SJCRH30 (cell line): ENCODE data around the gene MICALL2. TPM values are rescaled to one million over a fixed set of nuclear protein-coding genes. Genes with fewer than 3 reads are reported as not detected.

ENCODE experiments used
- DNase-seq, 2 experiments: peaks; one replicate each; pipeline ENCODE4 v3.0.0-alpha.2; 2015 to 2020
- H3K27ac ChIP-seq: fragments of 250-450 bp; sonication (Bioruptor Pico); 2 replicates; pipeline ENCODE4 v1.5.1; 2020; ENCODE audit warnings: mild to moderate bottlenecking, moderate library complexity
- H3K27me3 ChIP-seq: fragments of 250-450 bp; sonication (Bioruptor Pico); 2 replicates; pipeline ENCODE4 v1.5.1; 2020; ENCODE audit warnings: mild to moderate bottlenecking, moderate library complexity
- H3K36me3 ChIP-seq: fragments of 250-450 bp; sonication (Bioruptor Pico); 2 replicates; pipeline ENCODE4 v1.5.1; 2020; ENCODE audit warnings: mild to moderate bottlenecking, moderate library complexity
- H3K4me1 ChIP-seq: fragments of 250-450 bp; sonication (Bioruptor Pico); 2 replicates; pipeline ENCODE4 v1.5.1; 2020; ENCODE audit warnings: mild to moderate bottlenecking, moderate library complexity
- H3K4me3 ChIP-seq: fragments of 250-450 bp; sonication (Bioruptor Pico); 2 replicates; pipeline ENCODE4 v1.5.1; 2020; ENCODE audit warnings: mild to moderate bottlenecking, moderate library complexity
- H3K9me3 ChIP-seq: fragments of 250-450 bp; sonication (Bioruptor Pico); replicated peaks from 2 replicates; pipeline ENCODE4 v1.5.1; 2020; ENCODE audit warnings: mild to moderate bottlenecking, moderate library complexity
- total RNA-seq: library from RNA; depleted of rRNA; stranded (reverse); fragments of >200 nt; shearing (Covaris generic); gene quantifications from 2 replicates; pipeline ENCODE4 v1.2.3, GENCODE V29; 2014

The MICALL2 gene
- total RNA-seq, 1 experiment from 2014 or later: 1.3 TPM

DNA sequence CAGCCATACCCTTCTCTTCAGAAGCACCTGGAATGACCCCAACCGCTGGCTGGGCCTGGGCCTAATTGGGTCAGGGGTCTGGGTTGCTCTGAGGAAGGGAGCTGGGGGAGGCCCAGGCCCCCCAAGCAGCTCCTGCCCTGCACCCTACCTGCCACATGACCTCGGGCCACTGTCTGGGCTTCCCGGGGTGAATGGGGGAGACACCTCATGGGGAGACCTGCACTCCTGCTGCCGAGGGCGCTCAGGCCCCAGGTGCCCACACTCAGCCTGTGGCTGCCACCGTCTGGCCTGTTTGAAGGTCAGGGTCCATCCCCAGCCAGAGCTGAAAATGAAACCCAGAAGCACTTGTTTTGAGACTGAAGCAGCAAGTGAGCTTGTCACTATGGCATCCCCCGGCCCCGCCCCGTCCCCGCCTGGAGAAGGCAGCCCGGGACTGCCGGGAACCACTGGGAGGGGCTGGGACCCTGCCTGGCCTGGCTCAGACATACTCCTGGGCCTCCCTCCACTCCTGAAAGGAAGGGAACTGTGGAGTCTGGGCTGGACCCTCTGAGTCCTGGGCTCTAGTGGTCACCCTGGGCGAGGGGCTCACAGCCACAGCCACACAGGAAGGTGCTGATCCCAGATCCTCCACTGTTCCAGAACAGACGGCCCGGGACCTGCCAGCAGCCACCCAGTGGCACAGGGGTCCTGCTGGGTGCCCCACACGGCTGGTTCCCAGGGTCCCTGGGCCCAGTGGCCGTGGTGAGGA is 7.4 kb upstream of the MICALL2 start:
- Histone ChIP-seq H3K4me3 (no peak overlapping the region), H3K4me1 (no peaks in the 10 kb centered on the region), H3K27ac (no peak overlapping the region), H3K36me3 (no peaks in the 10 kb centered on the region), H3K9me3 (no peaks in the 10 kb centered on the region), H3K27me3 (no peaks in the 10 kb centered on the region)
- peak; percentile 29 for DNase-seq

GRCh38 chr7:1464694-1465093 is 5.4 kb upstream of the MICALL2 start:
- no peak for DNase-seq
- H3K4me1 ChIP-seq: no peaks in the 10 kb centered on the region
- H3K36me3 ChIP-seq: no peaks in the 10 kb centered on the region
- H3K4me3 ChIP-seq: no peak overlapping the region
- H3K27me3 ChIP-seq: no peaks in the 10 kb centered on the region
- no peak overlapping the region for H3K27ac ChIP-seq
- H3K9me3 ChIP-seq: no peaks in the 10 kb centered on the region

- Histone ChIP-seq H3K36me3 (no peaks in the 10 kb centered on the region), H3K9me3 (no peaks in the 10 kb centered on the region), H3K4me1 (no peaks in the 10 kb centered on the region), H3K27ac (no peak overlapping the region), H3K27me3 (no peaks in the 10 kb centered on the region), H3K4me3 (no peak overlapping the region)
- no peak for DNase-seq
These were observed 4.5 kb upstream of the MICALL2 start for GRCh38 chr7:1463676-1464223.

- Histone ChIP-seq H3K36me3 (no peaks in the 10 kb centered on the region), H3K4me3 (no peak overlapping the region), H3K27ac (no peak overlapping the region), H3K9me3 (no peaks in the 10 kb centered on the region), H3K4me1 (no peaks in the 10 kb centered on the region), H3K27me3 (no peaks in the 10 kb centered on the region)
- DNase-seq: no peak
These were observed 2.5 kb upstream of the MICALL2 start for GRCh38 chr7:1461646-1462375.

DNA sequence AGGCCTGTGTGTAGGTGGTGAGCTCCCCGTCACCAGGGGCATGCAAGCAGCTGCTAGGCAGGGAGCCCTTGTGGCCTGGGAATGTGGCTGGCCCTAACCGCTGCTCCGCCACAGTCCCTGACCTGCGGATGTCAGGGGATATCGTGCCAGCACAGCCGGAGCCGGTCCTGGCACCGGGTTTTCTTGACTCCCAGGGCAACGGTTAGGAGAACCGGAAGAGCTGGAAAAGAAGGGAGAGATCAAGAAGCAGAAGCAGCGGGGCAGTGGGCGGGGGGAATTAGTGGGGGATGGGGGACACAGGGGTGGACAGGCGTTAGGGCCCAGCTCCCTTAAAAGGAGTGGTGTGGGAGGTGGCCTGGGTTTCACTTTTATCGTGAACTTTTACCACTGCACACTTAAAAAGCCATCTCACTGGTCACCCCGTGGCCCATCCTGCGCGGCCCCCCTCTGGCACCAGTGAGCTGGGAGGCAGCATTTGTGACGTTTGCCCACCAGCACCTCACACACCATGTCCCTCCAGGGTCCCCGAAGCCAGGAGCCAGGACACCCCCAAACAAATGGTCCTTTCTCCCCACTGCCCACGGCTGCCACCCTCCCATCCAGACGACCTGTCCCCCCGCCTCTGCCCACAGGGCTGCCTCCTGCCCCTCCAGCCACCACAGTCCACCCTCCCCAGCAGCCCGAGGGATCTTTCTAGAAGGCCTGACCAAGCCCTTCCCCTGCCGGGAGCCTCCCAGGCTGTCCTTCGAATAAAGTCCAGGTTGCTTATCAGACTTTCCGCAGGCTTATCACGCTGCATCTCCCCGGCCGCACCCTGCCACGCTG is 1.8 kb upstream of the MICALL2 start:
- no peaks in the 10 kb centered on the region for H3K36me3 ChIP-seq
- H3K4me3 ChIP-seq: no peak overlapping the region
- no peaks in the 10 kb centered on the region for H3K9me3 ChIP-seq
- peak in 1 of 2 experiments; percentile 14 for DNase-seq
- no peaks in the 10 kb centered on the region for H3K4me1 ChIP-seq
- no peaks in the 10 kb centered on the region for H3K27me3 ChIP-seq
- no peak overlapping the region for H3K27ac ChIP-seq

DNA sequence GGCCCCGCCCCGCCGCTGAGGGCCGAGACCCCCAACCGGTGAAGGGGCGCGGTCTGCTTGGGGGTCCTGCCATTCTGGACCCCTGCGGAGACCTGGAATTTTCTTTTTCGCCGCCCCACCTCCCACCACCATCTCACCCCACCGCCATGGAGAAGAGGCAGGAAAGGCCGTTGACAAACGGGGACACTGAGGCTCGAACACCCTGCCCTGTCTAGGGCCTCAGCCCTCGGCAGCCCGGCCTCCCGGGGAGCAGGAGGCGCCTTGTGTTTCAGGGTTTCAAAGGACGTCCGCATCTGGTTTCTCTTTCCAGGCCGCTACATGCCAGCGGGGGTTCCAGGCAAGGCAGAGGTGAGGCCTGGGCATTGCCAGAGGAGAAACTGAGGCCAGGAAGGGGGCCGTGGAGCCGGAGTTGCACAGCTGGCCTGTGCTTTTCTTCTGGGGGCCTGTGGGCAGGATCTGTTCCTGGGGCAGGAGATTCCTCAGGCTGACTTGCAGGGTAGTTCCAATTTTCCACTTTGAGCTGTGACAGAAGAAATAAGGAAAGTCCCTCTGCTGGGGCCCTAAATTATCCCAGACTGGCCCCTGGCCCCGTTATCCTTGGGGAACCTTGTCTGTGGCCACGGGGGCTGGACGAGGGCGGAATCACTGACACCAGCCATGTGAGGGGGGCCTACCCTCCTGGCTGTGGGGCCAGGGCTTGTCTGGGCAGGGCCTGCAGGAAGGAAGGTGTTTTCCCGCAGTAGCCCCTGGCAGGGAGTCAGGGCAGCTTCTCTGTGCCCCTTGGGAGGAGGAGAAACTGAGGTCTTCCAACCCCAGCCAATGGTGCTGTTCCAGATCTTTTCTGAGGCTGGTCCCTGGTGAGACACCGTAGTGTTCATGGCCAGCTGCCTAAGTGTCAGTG is 900 bp upstream of the MICALL2 start:
- Histone ChIP-seq H3K36me3 (no peaks in the 10 kb centered on the region), H3K27me3 (no peaks in the 10 kb centered on the region), H3K9me3 (no peaks in the 10 kb centered on the region), H3K27ac (no peak overlapping the region), H3K4me3 (no peak overlapping the region), H3K4me1 (no peaks in the 10 kb centered on the region)
- no peak for DNase-seq

- Histone ChIP-seq H3K36me3 (no peaks in the 10 kb centered on the region), H3K4me3 (peak overlapping the region; percentile 75), H3K27ac (no peak overlapping the region), H3K9me3 (no peaks in the 10 kb centered on the region), H3K27me3 (no peaks in the 10 kb centered on the region), H3K4me1 (no peaks in the 10 kb centered on the region)
- peak; percentile 95 to 97 for DNase-seq
These were observed 232 bp upstream of the MICALL2 start for GRCh38 chr7:1459512-1459892.

DNA sequence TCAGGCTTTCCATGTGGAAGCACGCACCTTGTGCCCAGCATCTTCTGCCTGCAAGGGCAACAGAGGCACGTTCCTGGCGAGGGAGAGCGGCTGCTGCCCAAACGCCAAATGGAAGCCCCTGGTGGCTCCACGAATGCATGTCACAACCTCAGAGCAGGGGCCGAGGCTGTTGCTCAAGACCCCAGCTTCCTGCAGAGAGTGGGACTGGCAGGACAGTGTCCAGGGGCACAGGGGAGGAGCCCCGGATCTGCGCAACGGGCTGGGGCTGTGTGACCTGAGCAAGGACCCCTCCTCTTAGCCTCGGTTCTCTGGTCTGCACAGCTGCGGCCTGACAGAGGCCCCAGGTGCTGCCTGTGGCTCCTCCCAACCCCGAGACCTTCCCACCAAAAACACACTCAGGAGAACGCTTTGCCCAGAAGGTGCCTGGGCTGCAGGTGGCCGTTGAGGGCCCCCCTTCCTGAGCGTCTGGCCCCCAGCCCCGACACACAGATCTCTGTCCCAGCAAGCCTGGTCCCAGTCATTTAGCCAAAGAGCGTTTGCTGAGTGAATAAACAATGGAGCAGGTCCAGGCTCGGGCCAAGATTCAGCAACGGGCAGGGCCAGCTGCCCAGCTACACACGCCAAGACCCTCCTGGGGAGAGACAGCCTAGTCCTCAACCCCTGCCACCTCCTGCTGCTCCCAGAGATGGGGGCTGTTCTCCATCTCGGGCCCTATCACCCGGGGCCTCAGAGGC is 1.2 kb downstream of the MICALL2 start:
- Histone ChIP-seq H3K4me1 (no peaks in the 10 kb centered on the region), H3K27me3 (no peaks in the 10 kb centered on the region), H3K36me3 (no peaks in the 10 kb centered on the region), H3K27ac (peak overlapping the region; percentile 62), H3K9me3 (no peaks in the 10 kb centered on the region), H3K4me3 (peak overlapping the region; percentile 75)
- no peak for DNase-seq

DNA sequence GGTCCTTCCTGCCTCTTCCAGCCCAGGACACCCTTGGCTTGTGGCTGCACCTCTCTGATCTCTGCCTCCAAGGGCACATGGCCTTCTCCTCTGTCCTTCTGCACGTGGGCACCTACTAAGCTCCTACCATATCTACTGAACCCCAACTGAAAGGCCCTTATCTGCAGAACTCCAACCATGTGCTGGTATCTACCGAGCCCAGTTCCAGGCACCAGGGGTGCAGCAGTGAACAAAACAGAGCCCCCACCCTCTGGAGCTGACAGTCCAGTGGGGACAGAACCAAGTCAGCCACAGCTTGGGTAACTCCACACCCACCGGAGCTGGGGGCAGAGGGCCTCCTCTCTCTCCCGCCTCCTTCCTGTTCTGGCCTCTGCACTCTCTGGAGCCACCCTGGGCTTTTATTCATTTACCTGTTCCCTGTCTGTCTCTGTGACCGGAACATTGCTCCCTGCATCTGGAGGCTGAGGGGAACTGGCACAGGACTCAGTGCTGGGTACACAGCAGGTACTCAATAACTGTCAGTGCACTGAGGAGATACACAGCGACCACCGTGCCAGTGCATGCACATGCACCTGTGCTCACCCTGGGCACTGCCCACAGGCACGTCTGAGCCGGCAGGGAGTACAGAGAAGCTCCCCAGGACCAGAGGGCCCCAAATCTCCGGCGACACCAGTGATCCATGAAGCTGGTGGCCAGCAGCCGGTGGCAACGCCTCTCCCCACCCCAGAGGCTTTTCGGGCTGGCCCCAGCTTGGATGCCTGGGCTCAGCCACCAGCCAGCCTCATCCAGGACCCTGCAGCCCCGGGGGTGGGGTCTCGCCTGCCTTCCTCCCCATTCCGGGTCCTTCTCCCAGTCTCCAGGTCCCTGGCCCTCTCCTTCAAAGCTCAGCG is 2.0 kb downstream of the MICALL2 start:
- H3K4me3 ChIP-seq: no peak overlapping the region
- no peak overlapping the region for H3K27ac ChIP-seq
- H3K27me3 ChIP-seq: no peaks in the 10 kb centered on the region

GRCh38 chr7:1455955-1456354 is 3.3 kb downstream of the MICALL2 start:
- Histone ChIP-seq H3K9me3 (no peaks in the 10 kb centered on the region), H3K36me3 (no peaks in the 10 kb centered on the region), H3K4me3 (no peak overlapping the region), H3K27ac (no peak overlapping the region), H3K27me3 (no peaks in the 10 kb centered on the region), H3K4me1 (no peaks in the 10 kb centered on the region)
- DNase-seq: no peak

More for the DNA sequence above, 2.0 kb downstream of the MICALL2 start:
- H3K4me1 ChIP-seq: no peaks in the 10 kb centered on the region
- H3K9me3 ChIP-seq: no peaks in the 10 kb centered on the region
- no peak for DNase-seq
- H3K36me3 ChIP-seq: no peaks in the 10 kb centered on the region

DNA sequence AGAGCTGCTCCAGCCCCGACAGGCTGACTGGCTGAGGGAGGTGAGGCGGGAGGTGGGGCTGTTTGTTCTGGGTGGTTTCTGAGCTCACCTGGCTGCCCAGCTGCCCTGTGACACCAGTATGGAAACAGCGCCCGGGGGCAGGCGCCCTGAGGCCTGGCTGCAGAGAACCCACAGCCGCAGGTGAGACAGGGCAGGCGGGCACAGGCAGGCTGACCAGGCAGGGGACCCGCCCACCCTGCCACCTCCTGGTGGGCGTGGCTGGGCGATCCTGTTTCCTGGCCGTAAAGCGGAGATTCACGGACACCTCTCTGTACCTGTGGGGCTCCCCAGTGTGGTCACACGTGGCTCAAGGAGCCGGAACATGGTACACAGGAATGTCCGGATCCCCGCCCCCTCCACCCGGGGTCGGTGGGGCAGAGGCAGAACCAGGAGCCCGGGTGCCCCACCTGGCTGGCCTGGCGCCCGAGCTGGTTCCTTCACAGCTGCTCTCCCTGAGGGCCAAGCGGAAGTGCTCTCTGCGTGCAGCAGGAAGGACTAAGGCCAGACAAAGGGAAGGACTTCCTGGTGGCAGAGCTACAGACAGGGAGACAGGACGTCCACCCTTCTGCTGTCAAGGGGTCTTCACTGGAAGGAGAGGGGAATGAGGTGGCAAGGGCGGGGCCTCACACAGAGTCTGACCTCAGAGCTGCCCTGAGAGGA is 3.9 kb downstream of the MICALL2 start:
- Histone ChIP-seq H3K4me1 (no peaks in the 10 kb centered on the region), H3K27ac (no peak overlapping the region), H3K9me3 (no peaks in the 10 kb centered on the region), H3K27me3 (no peaks in the 10 kb centered on the region), H3K4me3 (no peak overlapping the region), H3K36me3 (no peaks in the 10 kb centered on the region)
- DNase-seq: no peak

- DNase-seq: no peak
- no peaks in the 10 kb centered on the region for H3K9me3 ChIP-seq
- H3K27ac ChIP-seq: no peak overlapping the region
These were observed 4.7 kb downstream of the MICALL2 start for GRCh38 chr7:1454542-1454941.

More at GRCh38 chr7:1454542-1454941, 4.7 kb downstream of the MICALL2 start:
- Histone ChIP-seq H3K27me3 (no peaks in the 10 kb centered on the region), H3K4me3 (no peak overlapping the region), H3K36me3 (no peaks in the 10 kb centered on the region), H3K4me1 (no peaks in the 10 kb centered on the region)
